ENCODE results near the gene RPTOR.
"Not testable (repeated sequence)": the region's sequence is repeated elsewhere in the genome, so short reads cannot be mapped to it uniquely, and the experiment has no call there.

RPTOR gene

DNA sequence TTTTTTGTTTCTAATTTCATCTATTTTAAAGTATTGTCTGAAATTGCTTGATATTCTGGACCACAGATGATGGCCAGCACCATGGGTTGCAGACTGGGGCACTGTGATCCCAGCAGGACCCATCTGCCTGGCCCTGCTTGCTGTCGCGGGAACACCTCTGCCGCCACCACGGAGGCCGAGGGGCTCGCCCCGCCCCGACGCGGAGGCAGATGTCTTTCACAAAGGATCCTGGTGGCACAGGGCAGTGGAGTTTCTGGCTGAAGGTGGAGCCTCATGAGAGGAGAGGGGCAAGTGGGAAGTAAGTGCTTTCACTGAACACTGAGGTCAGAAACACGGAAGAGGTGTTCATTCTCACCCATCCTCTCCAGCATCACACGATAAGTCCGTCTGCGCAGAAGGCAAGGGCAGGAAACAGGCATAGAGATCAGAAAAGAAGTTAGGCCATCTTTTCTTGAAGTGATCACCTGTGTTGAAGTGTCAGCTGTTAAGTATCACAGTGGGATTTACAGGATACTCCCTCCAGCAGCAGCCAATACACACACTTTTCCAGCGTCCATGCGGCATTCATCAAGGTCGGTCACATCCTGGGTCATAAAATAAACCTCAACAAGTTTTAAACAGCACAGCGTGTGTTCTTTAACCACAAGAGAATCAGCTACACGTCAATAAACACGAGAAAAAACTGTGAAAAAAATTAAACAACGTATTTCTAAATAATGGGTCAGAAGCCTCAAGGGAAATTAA lies 194.5 kb downstream of the RPTOR start:
- no peak overlapping the region for H3K27ac ChIP-seq
- peaks cover 28 to 45% (median 41%) of the 10 kb centered on the region in 10 experiments for H3K4me1 ChIP-seq
- TF ChIP-seq Cebpa-rat (IDR thresholded peaks at IDR 0.05) = no peak
- no peak overlapping the region for H3K9ac ChIP-seq
- H3K4me2 ChIP-seq = peak overlapping the region; percentile 4 to 97 (median 84); a peak in 16 of 22 replicates
- H3K36me3 ChIP-seq = peaks cover 25 to 60% (median 43%) of the 10 kb centered on the region in 11 experiments; a peak in 21 of 22 replicates
- H3K9me3 ChIP-seq (replicated peaks in 1 of 11) = peaks cover 2 to 41% (median 28%) of the 10 kb centered on the region in 11 experiments; a peak in 19 of 22 replicates
- H4K20me1 ChIP-seq = peaks cover 17 to 44% (median 33%) of the 10 kb centered on the region in 11 experiments; a peak in 19 of 22 replicates
- no peaks in the 10 kb centered on the region for H3K27me3 ChIP-seq
- H3K4me3 ChIP-seq = no peak overlapping the region

GRCh38 chr17:80740141-80740540 lies 195.5 kb downstream of the RPTOR start:
- Histone ChIP-seq H3K4me1 (peaks cover 28 to 39% (median 33%) of the 10 kb centered on the region in 10 experiments), H3K27me3 (no peaks in the 10 kb centered on the region), H3K9ac (no peak overlapping the region), H3K27ac (no peak overlapping the region), H3K9me3 (replicated peaks in 1 of 11) (peaks cover 9 to 49% (median 35%) of the 10 kb centered on the region in 11 experiments; a peak in 20 of 22 replicates), H4K20me1 (peaks cover 15 to 35% (median 23%) of the 10 kb centered on the region in 11 experiments; a peak in 16 of 22 replicates), H3K36me3 (peaks cover 25 to 51% (median 43%) of the 10 kb centered on the region in 11 experiments; a peak in 21 of 22 replicates), H3K4me3 (no peak overlapping the region), H3K4me2 (no peak overlapping the region)
- no peak for TF ChIP-seq Cebpa-rat (IDR thresholded peaks at IDR 0.05)

- TF ChIP-seq Cebpa-rat (IDR thresholded peaks at IDR 0.05) = no peak
- H3K4me3 ChIP-seq = no peak overlapping the region
- no peaks in the 10 kb centered on the region for H3K27me3 ChIP-seq
- H4K20me1 ChIP-seq = peaks cover 3 to 19% (median 9%) of the 10 kb centered on the region in 11 experiments; a peak in 14 of 22 replicates
- H3K36me3 ChIP-seq = peaks cover 25 to 50% (median 43%) of the 10 kb centered on the region in 11 experiments; a peak in 21 of 22 replicates
- H3K9ac ChIP-seq = no peak overlapping the region
- H3K9me3 ChIP-seq (replicated peaks in 1 of 11) = peaks cover 9 to 49% (median 35%) of the 10 kb centered on the region in 11 experiments; a peak in 20 of 22 replicates
- H3K4me2 ChIP-seq = no peak overlapping the region
- H3K27ac ChIP-seq = no peak overlapping the region
- H3K4me1 ChIP-seq = peaks cover 22 to 25% (median 24%) of the 10 kb centered on the region in 10 experiments
Observed at GRCh38 chr17:80742091-80742490, 197.5 kb downstream of the RPTOR start.

DNA sequence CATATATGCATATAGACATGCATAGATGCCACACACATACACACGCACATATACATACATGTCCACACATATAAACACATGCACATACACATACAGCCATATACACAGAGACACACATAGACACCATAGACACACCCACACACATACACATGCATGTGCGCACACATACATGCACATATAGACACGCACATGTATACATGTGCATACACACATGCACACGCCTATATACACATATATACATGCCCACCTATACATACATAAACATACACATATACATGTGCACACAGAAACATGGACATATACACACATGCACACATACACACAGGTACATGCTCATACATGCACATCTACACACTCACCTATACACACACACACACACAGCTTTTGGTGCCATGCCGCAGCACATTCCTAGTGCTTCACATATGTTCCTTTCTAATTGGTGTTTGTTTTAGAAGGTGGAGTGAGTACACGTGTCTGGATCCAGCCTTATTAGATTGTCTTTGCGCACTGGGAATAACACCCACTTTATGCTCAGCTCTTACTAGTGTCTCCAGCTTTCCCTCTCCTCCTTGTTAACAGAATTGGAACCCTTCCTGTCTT lies 198.0 kb downstream of the RPTOR start:
- Histone ChIP-seq H3K4me1 (peaks cover 16 to 20% (median 18%) of the 10 kb centered on the region in 10 experiments), H3K9me3 (replicated peaks in 1 of 11) (peaks cover 9 to 55% (median 40%) of the 10 kb centered on the region in 11 experiments; a peak in 20 of 22 replicates), H3K4me2 (no peak overlapping the region), H3K27me3 (no peaks in the 10 kb centered on the region), H3K36me3 (peaks cover 25 to 52% (median 46%) of the 10 kb centered on the region in 11 experiments; a peak in 21 of 22 replicates), H3K9ac (no peak overlapping the region), H3K4me3 (no peak overlapping the region), H3K27ac (no peak overlapping the region), H4K20me1 (peaks cover 0 to 14% (median 6%) of the 10 kb centered on the region in 11 experiments; a peak in 11 of 22 replicates)
- TF ChIP-seq Cebpa-rat (IDR thresholded peaks at IDR 0.05) = no peak

- Histone ChIP-seq H3K27me3 (no peaks in the 10 kb centered on the region), H3K27ac (no peak overlapping the region), H3K9ac (no peak overlapping the region), H3K4me1 (peaks cover 10 to 14% (median 12%) of the 10 kb centered on the region in 10 experiments), H3K4me2 (no peak overlapping the region), H4K20me1 (peaks cover 0 to 9% (median 1%) of the 10 kb centered on the region in 11 experiments; a peak in 10 of 22 replicates), H3K36me3 (peaks cover 25 to 53% (median 46%) of the 10 kb centered on the region in 11 experiments; a peak in 21 of 22 replicates), H3K9me3 (replicated peaks in 1 of 11) (peaks cover 9 to 55% (median 40%) of the 10 kb centered on the region in 11 experiments; a peak in 20 of 22 replicates), H3K4me3 (no peak overlapping the region)
- TF ChIP-seq Cebpa-rat (IDR thresholded peaks at IDR 0.05) = no peak
Observed at GRCh38 chr17:80743181-80743771, 198.6 kb downstream of the RPTOR start.

GRCh38 chr17:80743973-80744372 lies 199.3 kb downstream of the RPTOR start:
- not testable (repeated sequence) for H3K27ac ChIP-seq, H4K20me1 ChIP-seq, H3K4me2 ChIP-seq, H3K9ac ChIP-seq, H3K4me1 ChIP-seq, H3K4me3 ChIP-seq, H3K27me3 ChIP-seq
- Histone ChIP-seq H3K36me3 (peaks cover 25 to 52% (median 44%) of the 10 kb centered on the region in 11 experiments; a peak in 21 of 22 replicates), H3K9me3 (replicated peaks in 1 of 11) (peaks cover 9 to 55% (median 40%) of the 10 kb centered on the region in 11 experiments; a peak in 20 of 22 replicates)

DNA sequence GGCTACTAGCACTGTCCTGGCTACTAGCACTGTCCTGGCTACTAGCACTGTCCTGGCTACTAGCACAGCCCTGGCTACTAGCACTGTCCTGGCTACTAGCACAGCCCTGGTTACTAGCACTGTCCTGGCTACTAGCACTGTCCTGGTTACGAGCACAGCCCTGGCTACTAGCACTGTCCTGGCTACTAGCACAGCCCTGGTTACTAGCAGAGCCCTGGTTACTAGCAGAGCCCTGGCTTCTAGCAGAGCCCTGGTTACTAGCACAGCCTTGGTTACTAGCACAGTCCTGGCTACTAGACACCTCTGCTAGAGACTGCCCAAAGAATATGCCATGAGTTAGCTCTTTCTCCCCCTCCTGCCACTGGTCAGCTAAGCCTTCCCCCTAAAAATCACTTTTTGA lies 200.1 kb downstream of the RPTOR start:
- H3K4me2 ChIP-seq, H3K4me3 ChIP-seq, H3K27me3 ChIP-seq, H3K4me1 ChIP-seq, H4K20me1 ChIP-seq, H3K27ac ChIP-seq, H3K9ac ChIP-seq: not testable (repeated sequence)
- Histone ChIP-seq H3K9me3 (replicated peaks in 1 of 11) (peaks cover 9 to 55% (median 40%) of the 10 kb centered on the region in 11 experiments; a peak in 20 of 22 replicates), H3K36me3 (peaks cover 22 to 50% (median 38%) of the 10 kb centered on the region in 11 experiments; a peak in 21 of 22 replicates)

GRCh38 chr17:80745183-80745582 lies 200.5 kb downstream of the RPTOR start:
- TF ChIP-seq Cebpa-rat (IDR thresholded peaks at IDR 0.05) = no peak
- no peak overlapping the region for H3K27ac ChIP-seq
- peaks cover 9 to 53% (median 36%) of the 10 kb centered on the region in 11 experiments; a peak in 20 of 22 replicates for H3K9me3 ChIP-seq (replicated peaks in 1 of 11)
- H3K9ac ChIP-seq = no peak overlapping the region
- H4K20me1 ChIP-seq = peaks cover 0 to 10% (median 5%) of the 10 kb centered on the region in 11 experiments; a peak in 11 of 22 replicates
- no peak overlapping the region for H3K4me3 ChIP-seq
- H3K36me3 ChIP-seq = peaks cover 21 to 50% (median 34%) of the 10 kb centered on the region in 11 experiments; a peak in 21 of 22 replicates
- no peaks in the 10 kb centered on the region for H3K27me3 ChIP-seq
- H3K4me1 ChIP-seq = peaks cover 0 to 8% (median 6%) of the 10 kb centered on the region in 10 experiments; a peak in 10 of 20 replicates
- no peak overlapping the region for H3K4me2 ChIP-seq

All from BLaER1 treated with 17β-estradiol and CSF1 and Interleukin-3, amounts not matched to agents 10 nM and 100 nM (cell line).